Spleen (tissue), 7 donors: Measurements from ENCODE around the gene AMPD1.

Experiments
- CTCF ChIP-seq, 11 experiments: fragments of 200-600 bp in 7 of 11; fragments of 450-650 bp in 4 of 11; sonication (generic) in 4 of 11; IDR thresholded peaks in 8 of 11; conservative IDR thresholded peaks in 3 of 11; 1 replicate in 7 of 11; 2 replicates in 4 of 11; pipeline versions ENCODE4 v1.4.0 to v1.8.0; 2016 to 2021; ENCODE audit warnings: antibody characterized with exemption in 11 of 11, inconsistent platforms in 4 of 11, mild to moderate bottlenecking in 1 of 11
- POLR2AphosphoS5 ChIP-seq, 3 donors: sonication (generic); formaldehyde crosslinking; IDR thresholded peaks; one replicate each; pipeline ENCODE4 v1.5.1; 2017; ENCODE audit warnings: antibody characterized with exemption in 3 of 3
- donor health status: DM: no; HTN: no; CAD: no; lungs with moderate emphysema.
- donor health status: DM: no; HTN: no; CAD: no.
- donor health status: DM: no; HTN: no; CAD: no.

GRCh38 chr1:114728553-114728952 lies 33.2 kb upstream of the AMPD1 start:
- TF ChIP-seq CTCF (IDR thresholded peaks at IDR 0.05 in 8 of 11, conservative IDR thresholded peaks at IDR 0.05 in 3 of 11) (no peak), POLR2AphosphoS5 (IDR thresholded peaks at IDR 0.05) (no peak)
